DOHH2 (cell line): Measurements from ENCODE around the gene COPZ1.

Experiments used
- H3F3A ChIP-seq: fragments of 200-600 bp; sonication (generic), shearing (Covaris generic); 2 replicates; pipeline ENCODE4 v1.6.0; 2016; ENCODE audit warnings: antibody characterized with exemption, mild to moderate bottlenecking; ENCODE audit not compliant: control insufficient read depth, insufficient read depth
- H3K27ac ChIP-seq: fragments of 200-600 bp; sonication (generic); 2 replicates; pipeline ENCODE4 v1.5.1; 2014; ENCODE audit warnings: low read depth, mild to moderate bottlenecking, low read length, moderate library complexity
- H3K27me3 ChIP-seq: fragments of 200-600 bp; sonication (generic); 2 replicates; pipeline ENCODE4 v1.6.1; 2014; ENCODE audit warnings: mild to moderate bottlenecking, low read length, mixed read lengths; ENCODE audit not compliant: control insufficient read depth
- H3K36me3 ChIP-seq: fragments of 200-600 bp; sonication (generic); 2 replicates; pipeline ENCODE4 v1.6.1; 2014; ENCODE audit warnings: mild to moderate bottlenecking, low read length, moderate library complexity, mixed read lengths; ENCODE audit not compliant: control insufficient read depth
- H3K4me1 ChIP-seq: fragments of 200-600 bp; sonication (generic); 2 replicates; pipeline ENCODE4 v1.6.1; 2014; ENCODE audit warnings: mild to moderate bottlenecking, low read length, mixed read lengths; ENCODE audit not compliant: control insufficient read depth
- H3K4me2 ChIP-seq: fragments of 200-600 bp; sonication (generic); 2 replicates; pipeline ENCODE4 v1.6.0; 2014; ENCODE audit warnings: mild to moderate bottlenecking, low read length, moderate library complexity
- H3K4me3 ChIP-seq: fragments of 200-600 bp; sonication (generic); 2 replicates; pipeline ENCODE4 v1.5.1; 2014; ENCODE audit warnings: mild to moderate bottlenecking, low read length, mixed read lengths
- H3K79me2 ChIP-seq: fragments of 200-600 bp; sonication (generic); 2 replicates; pipeline ENCODE4 v1.6.1; 2014; ENCODE audit warnings: mild to moderate bottlenecking, low read length, mixed read lengths; ENCODE audit not compliant: control insufficient read depth
- H3K9me2 ChIP-seq: fragments of 200-600 bp; sonication (generic); replicated peaks from 2 replicates; pipeline ENCODE4 v1.6.1; 2014; ENCODE audit warnings: mild to moderate bottlenecking, low read length, mixed read lengths; ENCODE audit not compliant: control insufficient read depth
- H3K9me3 ChIP-seq: fragments of 200-600 bp; sonication (generic); 2 replicates; pipeline ENCODE4 v1.6.1; 2014; ENCODE audit warnings: antibody characterized with exemption, low read length, mixed read lengths; ENCODE audit not compliant: control insufficient read depth, insufficient read depth
- H4K20me1 ChIP-seq: fragments of 200-600 bp; sonication (generic); 2 replicates; pipeline ENCODE4 v1.6.0; 2014; ENCODE audit warnings: low read depth, mild to moderate bottlenecking, antibody characterized with exemption, low read length, moderate library complexity; ENCODE audit not compliant: control insufficient read depth, insufficient read depth
- EZH2phosphoT487 ChIP-seq: fragments of 200-600 bp; sonication (generic); IDR thresholded peaks from 2 replicates; pipeline ENCODE4 v1.6.1; 2017; ENCODE audit warnings: borderline replicate concordance, mild to moderate bottlenecking, antibody characterized with exemption, low read length, moderate library complexity, mixed read lengths
- TF ChIP-seq, protein P1 (sequence below): fragments of 200-600 bp; sonication (generic); IDR thresholded peaks from one replicate; pipeline ENCODE4 v1.5.1; 2014; ENCODE audit warnings: antibody characterized with exemption, mild to moderate bottlenecking, low read depth, low read length; ENCODE audit not compliant: poor library complexity, severe bottlenecking

Gene COPZ1

DNA sequence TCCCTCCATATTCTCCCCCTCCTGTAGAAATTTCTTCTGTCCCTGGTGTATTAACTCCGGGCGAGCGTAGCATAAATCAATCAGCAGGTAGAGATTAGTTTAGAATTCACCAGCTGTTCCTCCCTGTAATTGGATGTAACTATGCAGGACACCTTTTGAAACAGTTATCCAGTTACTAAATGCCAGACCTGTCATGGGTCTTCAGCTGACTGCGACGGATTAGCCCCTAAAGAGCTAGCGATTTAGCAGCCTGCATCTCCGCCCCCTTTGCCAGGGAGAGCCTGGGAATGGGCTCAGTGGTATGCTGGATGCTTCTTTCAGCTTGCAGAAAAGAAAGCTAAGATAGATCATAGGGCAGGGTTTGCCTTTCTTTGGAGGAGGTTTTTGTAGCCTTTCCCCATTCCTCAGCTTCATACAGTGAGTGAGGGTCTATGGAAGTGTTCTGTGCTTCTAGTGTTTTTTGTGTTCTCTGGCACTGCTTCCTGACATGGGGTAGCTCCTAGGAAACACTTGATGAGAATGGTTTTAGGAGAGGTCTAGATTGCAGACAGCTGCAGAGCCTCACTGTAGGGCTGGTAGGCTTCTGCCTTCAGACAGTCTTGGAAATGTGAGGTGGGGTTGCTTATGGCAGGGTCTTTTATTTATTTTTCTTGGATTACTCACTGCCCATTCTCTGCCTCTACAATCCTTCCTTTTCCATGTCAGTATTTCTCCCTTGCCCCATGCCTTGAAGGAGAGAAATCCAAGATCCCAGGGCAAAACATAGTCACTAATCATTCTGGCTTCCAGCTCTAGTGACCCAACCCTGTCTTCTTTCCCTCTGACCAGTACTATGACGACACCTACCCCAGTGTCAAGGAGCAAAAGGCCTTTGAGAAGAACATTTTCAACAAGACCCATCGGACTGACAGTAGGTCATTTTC, 16.7 kb downstream of the COPZ1 start:
- Histone ChIP-seq H3K9me2 (no peaks in the 10 kb centered on the region), H3K4me2 (no peak overlapping the region), H3K79me2 (peaks cover 2% of the 10 kb centered on the region; the same call in 1 of the 2 replicates), H3F3A (no peaks in the 10 kb centered on the region), H3K4me3 (no peak overlapping the region), H3K36me3 (peaks cover 38% of the 10 kb centered on the region), H3K27me3 (no peaks in the 10 kb centered on the region), H3K27ac (no peak overlapping the region), H4K20me1 (no peaks in the 10 kb centered on the region), H3K9me3 (no peaks in the 10 kb centered on the region), H3K4me1 (peaks cover 7% of the 10 kb centered on the region)
- TF ChIP-seq, protein P1, sequence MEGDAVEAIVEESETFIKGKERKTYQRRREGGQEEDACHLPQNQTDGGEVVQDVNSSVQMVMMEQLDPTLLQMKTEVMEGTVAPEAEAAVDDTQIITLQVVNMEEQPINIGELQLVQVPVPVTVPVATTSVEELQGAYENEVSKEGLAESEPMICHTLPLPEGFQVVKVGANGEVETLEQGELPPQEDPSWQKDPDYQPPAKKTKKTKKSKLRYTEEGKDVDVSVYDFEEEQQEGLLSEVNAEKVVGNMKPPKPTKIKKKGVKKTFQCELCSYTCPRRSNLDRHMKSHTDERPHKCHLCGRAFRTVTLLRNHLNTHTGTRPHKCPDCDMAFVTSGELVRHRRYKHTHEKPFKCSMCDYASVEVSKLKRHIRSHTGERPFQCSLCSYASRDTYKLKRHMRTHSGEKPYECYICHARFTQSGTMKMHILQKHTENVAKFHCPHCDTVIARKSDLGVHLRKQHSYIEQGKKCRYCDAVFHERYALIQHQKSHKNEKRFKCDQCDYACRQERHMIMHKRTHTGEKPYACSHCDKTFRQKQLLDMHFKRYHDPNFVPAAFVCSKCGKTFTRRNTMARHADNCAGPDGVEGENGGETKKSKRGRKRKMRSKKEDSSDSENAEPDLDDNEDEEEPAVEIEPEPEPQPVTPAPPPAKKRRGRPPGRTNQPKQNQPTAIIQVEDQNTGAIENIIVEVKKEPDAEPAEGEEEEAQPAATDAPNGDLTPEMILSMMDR: no peak
- no peak for TF ChIP-seq EZH2phosphoT487

DNA sequence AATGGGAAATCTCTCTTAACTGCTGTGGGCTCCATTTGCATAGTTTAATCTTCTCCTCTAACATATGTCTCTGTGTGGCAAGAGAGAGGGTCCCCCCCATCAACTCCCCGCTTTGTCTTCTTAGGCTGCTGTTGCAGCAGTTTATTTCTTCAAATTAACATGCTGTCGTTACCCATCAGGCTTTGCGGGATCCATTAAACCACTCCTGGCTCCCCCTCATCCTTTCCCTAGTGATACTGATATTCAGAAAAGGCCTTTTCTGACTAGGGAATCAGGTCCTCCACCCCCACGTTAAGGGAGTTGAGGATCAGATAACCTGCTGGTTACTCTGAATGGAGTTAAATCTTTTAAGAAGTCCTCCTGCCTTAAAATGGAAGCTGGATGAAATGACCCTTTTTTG, 24.1 kb downstream of the COPZ1 start:
- H3K4me1 ChIP-seq: peaks cover 53% of the 10 kb centered on the region
- no peak overlapping the region for H3K4me2 ChIP-seq
- no peak for TF ChIP-seq EZH2phosphoT487
- TF ChIP-seq, protein P1: no peak
- H3K4me3 ChIP-seq: no peak overlapping the region
- H3K27me3 ChIP-seq: no peaks in the 10 kb centered on the region
- H3K9me2 ChIP-seq: no peaks in the 10 kb centered on the region
- no peaks in the 10 kb centered on the region for H4K20me1 ChIP-seq
- no peak overlapping the region for H3K27ac ChIP-seq
- peaks cover 9% of the 10 kb centered on the region; the same call in 1 of the 2 replicates for H3F3A ChIP-seq
- H3K79me2 ChIP-seq: no peaks in the 10 kb centered on the region
- peaks cover 49% of the 10 kb centered on the region for H3K36me3 ChIP-seq
- no peaks in the 10 kb centered on the region for H3K9me3 ChIP-seq

GRCh38 chr12:54349679-54350078, 24.7 kb downstream of the COPZ1 start:
- Histone ChIP-seq H3K4me2 (no peak overlapping the region), H3K36me3 (peaks cover 48% of the 10 kb centered on the region), H3K27ac (no peak overlapping the region), H3K4me3 (no peak overlapping the region), H3F3A (peaks cover 9% of the 10 kb centered on the region; the same call in 1 of the 2 replicates), H3K4me1 (peaks cover 53% of the 10 kb centered on the region), H4K20me1 (no peaks in the 10 kb centered on the region), H3K9me2 (no peaks in the 10 kb centered on the region), H3K27me3 (no peaks in the 10 kb centered on the region), H3K9me3 (no peaks in the 10 kb centered on the region), H3K79me2 (no peaks in the 10 kb centered on the region)
- TF ChIP-seq, protein P1: no peak
- TF ChIP-seq EZH2phosphoT487: no peak
